ENCODE measurements around the gene CNST.

GRCh38 chr1:246690100-246690499 lies 123.8 kb downstream of the CNST start:
- TF ChIP-seq CTCF (CRISPR knock-in tag; IDR thresholded peaks at IDR 0.05) (no peak), TEF (CRISPR knock-in tag; IDR thresholded peaks at IDR 0.05) (no peak), ZNF737 (CRISPR knock-in tag; IDR thresholded peaks at IDR 0.05; ENCODE audit: borderline replicate concordance) (no peak), ZNF225 (CRISPR knock-in tag; IDR thresholded peaks at IDR 0.05) (no peak)

Measured in HepG2 (cell line).